OCI-LY1 (cell line): ENCODE data around the gene CYGB.

Experiments used
- H2AFZ ChIP-seq: fragments of 200-600 bp; sonication (generic), shearing (Covaris generic); 2 replicates; pipeline ENCODE4 v1.6.0; 2014; ENCODE audit warnings: antibody characterized with exemption, mild to moderate bottlenecking, low read length
- H3F3A ChIP-seq: fragments of 200-600 bp; sonication (generic), shearing (Covaris generic); 2 replicates; pipeline ENCODE4 v1.6.0; 2014; ENCODE audit warnings: mild to moderate bottlenecking, antibody characterized with exemption, low read length, moderate library complexity; ENCODE audit not compliant: insufficient read depth
- H3K27ac ChIP-seq: fragments of 200-600 bp; sonication (generic); 2 replicates; pipeline ENCODE4 v1.5.1; 2014; ENCODE audit warnings: low read length, mixed run types, mild to moderate bottlenecking, low read depth; ENCODE audit not compliant: poor library complexity, severe bottlenecking
- H3K27me3 ChIP-seq: fragments of 200-600 bp; sonication (generic); 2 replicates; pipeline ENCODE4 v1.6.0; 2014; ENCODE audit warnings: antibody characterized with exemption, mild to moderate bottlenecking, low read length, moderate library complexity; ENCODE audit not compliant: insufficient read depth
- H3K36me3 ChIP-seq: fragments of 200-600 bp; sonication (generic); 2 replicates; pipeline ENCODE4 v1.6.1; 2014; ENCODE audit warnings: mild to moderate bottlenecking, antibody characterized with exemption, low read length, moderate library complexity, mixed read lengths; ENCODE audit not compliant: insufficient read depth
- H3K4me1 ChIP-seq: fragments of 200-600 bp; sonication (generic); 2 replicates; pipeline ENCODE4 v1.5.1; 2014; ENCODE audit warnings: mild to moderate bottlenecking, low read length, moderate library complexity; ENCODE audit not compliant: insufficient read depth, severe bottlenecking
- H3K4me2 ChIP-seq: fragments of 200-600 bp; sonication (generic), shearing (Covaris generic); 2 replicates; pipeline ENCODE4 v1.6.1; 2014; ENCODE audit warnings: low read length
- H3K4me3 ChIP-seq: fragments of 200-600 bp; sonication (generic); 2 replicates; pipeline ENCODE4 v1.5.1; 2014; ENCODE audit warnings: low read length, low read depth, mild to moderate bottlenecking, mixed read lengths; ENCODE audit not compliant: poor library complexity, severe bottlenecking
- H3K79me2 ChIP-seq: fragments of 200-600 bp; shearing (Covaris generic); 2 replicates; pipeline ENCODE4 v1.6.1; 2016; ENCODE audit warnings: mixed run types, low read length, mixed read lengths; ENCODE audit not compliant: insufficient read depth
- H3K9ac ChIP-seq: fragments of 200-600 bp; sonication (generic), shearing (Covaris generic); 2 replicates; pipeline ENCODE4 v1.6.1; 2014; ENCODE audit warnings: mild to moderate bottlenecking, low read length, mixed read lengths
- H3K9me2 ChIP-seq: fragments of 200-600 bp; sonication (generic), shearing (Covaris generic); 2 replicates; pipeline ENCODE4 v1.6.1; 2014; ENCODE audit warnings: low read depth, mild to moderate bottlenecking, low read length, mixed read lengths
- H3K9me3 ChIP-seq: fragments of 200-600 bp; shearing (Covaris generic); 2 replicates; pipeline ENCODE4 v1.6.1; 2014; ENCODE audit warnings: low read length, mixed read lengths
- H4K20me1 ChIP-seq: fragments of 200-600 bp; sonication (generic), shearing (Covaris generic); 2 replicates; pipeline ENCODE4 v1.6.0; 2016; ENCODE audit warnings: mild to moderate bottlenecking, low read length; ENCODE audit not compliant: insufficient read depth
- CTCF ChIP-seq: fragments of 200-600 bp; sonication (generic), shearing (Covaris generic); IDR thresholded peaks from 2 replicates; pipeline ENCODE4 v1.5.1; 2017; ENCODE audit warnings: mild to moderate bottlenecking, antibody characterized with exemption, low read length, moderate library complexity, mixed read lengths
- EZH2 ChIP-seq: fragments of 200-600 bp; sonication (generic), shearing (Covaris generic); IDR thresholded peaks from 2 replicates; pipeline ENCODE4 v1.8.0; 2017; ENCODE audit warnings: borderline replicate concordance, mixed run types, mild to moderate bottlenecking, antibody characterized with exemption, low read length, moderate library complexity, mixed read lengths

Gene CYGB

GRCh38 chr17:76480632-76481031 lies 56.9 kb downstream of the CYGB start:
- no peaks in the 10 kb centered on the region for H3F3A ChIP-seq
- H3K4me1 ChIP-seq = peaks cover 45% of the 10 kb centered on the region
- H3K4me3 ChIP-seq = peak overlapping the region; percentile 49
- H3K79me2 ChIP-seq = no peaks in the 10 kb centered on the region
- H3K27me3 ChIP-seq = no peaks in the 10 kb centered on the region
- peak overlapping the region; percentile 97 for H3K27ac ChIP-seq
- no peaks in the 10 kb centered on the region for H3K36me3 ChIP-seq
- H2AFZ ChIP-seq = no peak overlapping the region
- peak overlapping the region; percentile 64 for H3K4me2 ChIP-seq
- no peaks in the 10 kb centered on the region for H4K20me1 ChIP-seq
- no peaks in the 10 kb centered on the region for H3K9me3 ChIP-seq
- H3K9me2 ChIP-seq = no peaks in the 10 kb centered on the region
- peak overlapping the region; percentile 66 for H3K9ac ChIP-seq
- TF ChIP-seq CTCF (no peak), EZH2 (no peak)

GRCh38 chr17:76479515-76480060 lies 57.9 kb downstream of the CYGB start:
- Histone ChIP-seq H3K4me3 (no peak overlapping the region), H3K36me3 (no peaks in the 10 kb centered on the region), H3K4me2 (no peak overlapping the region), H3K4me1 (peaks cover 38% of the 10 kb centered on the region), H3K9me2 (no peaks in the 10 kb centered on the region), H3K27ac (peak overlapping the region; percentile 53), H3K9me3 (no peaks in the 10 kb centered on the region), H2AFZ (no peak overlapping the region), H4K20me1 (no peaks in the 10 kb centered on the region), H3K27me3 (no peaks in the 10 kb centered on the region), H3F3A (no peaks in the 10 kb centered on the region), H3K79me2 (no peaks in the 10 kb centered on the region), H3K9ac (no peak overlapping the region)
- TF ChIP-seq CTCF = no peak
- no peak for TF ChIP-seq EZH2

- TF ChIP-seq CTCF (no peak), EZH2 (no peak)
- H3K9me2 ChIP-seq = no peaks in the 10 kb centered on the region
- no peak overlapping the region for H2AFZ ChIP-seq
- peaks cover 33% of the 10 kb centered on the region for H3K4me1 ChIP-seq
- no peaks in the 10 kb centered on the region for H3K36me3 ChIP-seq
- H3K79me2 ChIP-seq = no peaks in the 10 kb centered on the region
- no peak overlapping the region for H3K4me3 ChIP-seq
- H3F3A ChIP-seq = no peaks in the 10 kb centered on the region
- H3K9ac ChIP-seq = no peak overlapping the region
- H3K9me3 ChIP-seq = no peaks in the 10 kb centered on the region
- no peaks in the 10 kb centered on the region for H3K27me3 ChIP-seq
- peak overlapping the region; percentile 53 for H3K27ac ChIP-seq
- no peak overlapping the region for H3K4me2 ChIP-seq
- H4K20me1 ChIP-seq = no peaks in the 10 kb centered on the region
Measured at GRCh38 chr17:76478730-76479514, 58.6 kb downstream of the CYGB start.
